SK-N-MC (cell line): ENCODE results near the gene POLR2J.
"Not testable (repeated sequence)": the region's sequence is repeated elsewhere in the genome, so short reads cannot be mapped to it uniquely, and the experiment has no call there.

Source experiments
- DNase-seq: peaks from one replicate; pipeline ENCODE4 v3.0.0-alpha.2; 2011; ENCODE audit warnings: low read depth, low spot score
- H3K27ac ChIP-seq: fragments of 200-600 bp; sonication (generic); 2 replicates; pipeline ENCODE4 v1.5.1; 2016; ENCODE audit warnings: mixed run types
- H3K36me3 ChIP-seq: fragments of 200-600 bp; sonication (generic); 2 replicates; pipeline ENCODE4 v1.6.1; 2017; ENCODE audit warnings: antibody characterized with exemption, low read length, mixed read lengths; ENCODE audit not compliant: insufficient read depth
- H3K4me3 ChIP-seq: fragments of 200-600 bp; sonication (generic); 2 replicates; pipeline ENCODE4 v1.5.1; 2016
- H3K9ac ChIP-seq: fragments of 200-600 bp; sonication (generic); 2 replicates; pipeline ENCODE4 v1.8.0; 2017; ENCODE audit warnings: mixed run types, mixed read lengths; ENCODE audit not compliant: insufficient read length
- H3K9me3 ChIP-seq: fragments of 200-600 bp; sonication (generic); 2 replicates; pipeline ENCODE4 v1.6.1; 2017; ENCODE audit warnings: low read depth, mild to moderate bottlenecking, antibody characterized with exemption, low read length, moderate library complexity, mixed read lengths
- EZH2 ChIP-seq: fragments of 200-600 bp; sonication (generic); IDR thresholded peaks from one replicate; pipeline ENCODE4 v1.6.1; 2017; ENCODE audit warnings: antibody characterized with exemption
- FOXP2 ChIP-seq: optimal IDR thresholded peaks from 2 replicates; pipeline ENCODE3; 2011; ENCODE audit warnings: mild to moderate bottlenecking, moderate library complexity; ENCODE audit not compliant: insufficient read depth; ENCODE audit errors: extremely low read length, control extremely low read depth
- POLR2AphosphoS5 ChIP-seq: IDR thresholded peaks from 2 replicates; pipeline ENCODE4 v1.6.1; 2012; ENCODE audit warnings: mild to moderate bottlenecking, low read depth, low read length, borderline replicate concordance

POLR2J gene

DNA sequence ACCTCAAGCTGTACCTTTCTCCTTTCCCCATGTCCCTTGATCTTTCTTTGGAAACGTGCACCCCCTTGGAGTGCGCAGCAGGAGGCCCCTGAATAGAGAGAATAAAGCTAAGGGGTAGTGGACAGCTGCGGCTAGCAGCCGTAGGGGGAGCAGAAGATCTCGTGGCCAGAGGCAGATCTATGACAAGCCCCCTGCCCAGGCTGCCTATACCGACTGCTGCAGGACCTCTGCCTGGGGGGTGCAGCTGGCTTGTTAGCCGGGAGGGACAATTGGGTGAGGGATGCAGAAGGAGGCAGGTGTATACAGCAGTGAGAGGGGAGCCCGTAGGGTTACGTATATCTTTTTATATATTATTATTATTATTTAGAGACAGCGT is 475 bp upstream of the POLR2J start:
- H3K4me3 ChIP-seq, H3K36me3 ChIP-seq, H3K9ac ChIP-seq, H3K27ac ChIP-seq, DNase-seq, H3K9me3 ChIP-seq: not testable (repeated sequence)

DNA sequence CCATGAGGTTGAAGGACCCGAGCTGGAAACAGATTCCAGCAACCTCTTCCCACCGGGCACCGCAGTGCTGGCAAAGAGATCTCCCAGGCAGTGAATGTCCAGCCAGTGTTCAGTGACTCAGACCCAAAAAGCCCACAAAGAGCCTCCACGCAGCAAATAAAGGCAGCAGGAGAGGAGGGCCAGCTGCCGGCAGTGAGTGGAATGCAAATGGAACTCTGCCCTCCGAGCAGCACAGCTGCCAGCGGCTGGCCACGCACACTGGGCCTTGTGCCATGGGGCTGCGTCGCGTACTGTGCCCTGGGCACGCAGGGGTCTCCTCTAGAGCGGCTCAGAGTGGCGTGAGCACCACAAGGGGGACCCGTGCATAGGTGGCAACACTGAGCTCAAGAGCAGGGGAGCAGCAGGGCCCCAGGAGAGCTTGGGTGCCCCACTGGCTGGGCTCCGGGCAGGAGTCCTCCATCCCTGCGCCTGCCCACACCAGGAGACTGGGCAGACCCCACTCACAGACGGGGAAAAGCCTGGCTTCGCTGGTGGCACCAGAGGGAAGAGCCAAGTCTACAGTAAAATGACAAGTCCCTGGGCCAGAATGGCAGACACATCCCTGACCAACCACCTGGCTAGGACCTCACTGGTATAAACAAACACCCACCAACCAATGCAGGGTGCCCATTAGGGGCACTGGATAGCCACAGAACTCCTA is 3.8 kb downstream of the POLR2J start:
- H3K9me3 ChIP-seq, H3K4me3 ChIP-seq, H3K27ac ChIP-seq, DNase-seq, H3K9ac ChIP-seq: not testable (repeated sequence)
- peaks cover 13% of the 10 kb centered on the region; the same call in 1 of the 2 replicates for H3K36me3 ChIP-seq

DNA sequence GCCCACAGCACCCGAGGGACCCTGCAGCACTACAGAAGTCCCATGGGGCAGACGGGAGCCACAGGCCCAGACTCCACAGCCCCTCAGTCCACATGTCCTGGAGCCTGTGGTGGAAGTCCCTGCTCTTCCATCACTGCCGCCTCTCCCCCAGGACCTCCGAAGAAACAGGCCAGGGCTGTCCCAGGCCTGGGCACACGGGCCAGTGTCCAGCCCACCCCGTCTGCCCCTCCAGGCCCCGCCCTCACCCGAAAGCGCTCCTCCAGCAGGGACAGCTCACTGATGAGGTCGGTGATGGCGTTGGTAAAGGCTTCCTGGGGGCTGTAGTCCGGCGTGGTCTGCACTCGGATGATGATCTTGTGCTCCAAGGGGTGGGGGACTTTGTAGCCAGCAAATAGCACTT is 4.6 kb downstream of the POLR2J start:
- H3K9me3 ChIP-seq, H3K4me3 ChIP-seq, H3K9ac ChIP-seq, DNase-seq, H3K27ac ChIP-seq: not testable (repeated sequence)
- H3K36me3 ChIP-seq = peaks cover 13% of the 10 kb centered on the region; the same call in 1 of the 2 replicates

DNA sequence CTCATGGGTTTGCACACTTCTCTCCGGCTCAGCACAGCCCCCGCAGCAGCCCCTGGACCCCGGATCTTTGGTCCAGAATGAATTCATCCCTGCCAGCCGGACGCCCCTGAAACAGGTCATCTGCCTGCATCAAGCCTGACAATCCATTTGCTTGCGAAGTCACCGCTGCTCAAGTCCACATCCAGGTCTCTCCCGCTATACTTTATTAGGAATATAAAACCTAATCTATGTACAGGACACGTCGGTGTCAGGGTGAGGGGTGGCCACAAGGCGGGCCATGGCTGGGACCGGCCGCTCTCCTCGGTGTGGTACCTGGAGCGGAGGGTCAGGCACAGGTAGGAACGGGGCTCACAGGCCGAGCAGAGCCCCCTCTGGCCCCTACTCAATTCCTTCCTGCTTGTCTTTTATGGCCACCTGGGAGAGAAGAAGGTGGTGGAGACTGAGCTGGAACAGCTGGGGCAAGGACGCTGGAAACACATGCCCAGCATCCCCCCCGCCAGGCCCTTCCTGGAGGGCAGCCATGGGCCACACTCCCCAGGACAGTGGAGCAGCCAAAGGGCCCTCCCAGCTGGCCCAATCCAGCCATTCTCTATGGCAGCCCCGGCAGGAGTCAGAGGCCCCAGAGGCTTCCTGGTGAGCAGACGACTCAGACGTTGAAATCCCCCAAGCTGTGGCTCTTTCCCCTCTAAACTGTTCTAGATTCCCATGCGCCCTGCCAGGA is 5.3 kb downstream of the POLR2J start:
- no peak overlapping the region for H3K9ac ChIP-seq
- peaks cover 13% of the 10 kb centered on the region; the same call in 1 of the 2 replicates for H3K36me3 ChIP-seq
- no peak overlapping the region for H3K27ac ChIP-seq
- H3K4me3 ChIP-seq = no peak overlapping the region
- H3K9me3 ChIP-seq = no peaks in the 10 kb centered on the region
- no peak for DNase-seq
- TF ChIP-seq POLR2AphosphoS5 (no peak), FOXP2 (no peak), EZH2 (no peak)

DNA sequence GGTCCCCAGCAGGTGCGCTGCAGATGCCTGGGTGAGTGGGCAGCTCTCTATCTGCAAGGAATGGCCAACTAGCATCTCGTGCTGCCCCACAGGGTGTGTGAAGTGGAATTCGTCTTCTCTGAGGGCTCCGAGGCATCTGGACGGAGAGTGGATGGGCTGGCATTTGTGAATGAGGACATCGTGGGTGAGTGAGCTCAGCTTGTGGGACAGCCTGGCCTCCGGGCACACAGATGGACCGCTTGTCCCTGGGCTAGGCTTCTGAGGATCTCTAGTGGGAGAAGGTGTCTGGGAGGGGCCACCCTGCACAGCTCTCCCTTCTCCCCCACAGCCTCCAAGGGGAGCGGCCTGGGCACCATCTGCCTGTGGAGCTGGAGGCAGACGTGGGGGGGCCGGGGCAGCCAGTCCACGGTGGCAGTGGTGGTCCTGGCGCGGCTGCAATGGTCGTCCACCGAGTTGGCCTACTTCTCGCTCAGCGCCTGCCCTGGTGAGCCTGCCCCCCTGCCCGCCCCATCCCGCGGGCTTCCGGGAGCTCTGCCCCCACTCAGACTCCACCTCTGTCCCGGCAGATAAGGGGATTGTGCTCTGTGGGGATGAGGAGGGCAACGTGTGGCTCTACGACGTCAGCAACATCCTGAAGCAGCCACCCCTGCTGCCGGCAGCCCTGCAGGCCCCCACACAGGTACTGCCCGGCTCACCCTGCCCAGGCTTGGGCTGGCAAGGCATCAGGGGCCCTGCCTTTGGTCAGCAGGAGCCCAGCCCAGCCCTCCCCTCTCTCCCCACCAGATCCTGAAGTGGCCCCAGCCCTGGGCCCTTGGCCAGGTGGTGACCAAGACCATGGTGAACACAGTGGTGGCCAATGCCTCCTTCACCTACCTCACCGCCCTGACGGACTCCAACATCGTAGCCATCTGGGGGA is 6.3 kb downstream of the POLR2J start:
- TF ChIP-seq POLR2AphosphoS5 (no peak; the same call in 1 of the 2 replicates), FOXP2 (no peak), EZH2 (no peak)
- Histone ChIP-seq H3K4me3 (no peak overlapping the region), H3K9ac (no peak overlapping the region), H3K27ac (no peak overlapping the region), H3K36me3 (peaks cover 13% of the 10 kb centered on the region; the same call in 1 of the 2 replicates), H3K9me3 (no peaks in the 10 kb centered on the region)
- DNase-seq = no peak

DNA sequence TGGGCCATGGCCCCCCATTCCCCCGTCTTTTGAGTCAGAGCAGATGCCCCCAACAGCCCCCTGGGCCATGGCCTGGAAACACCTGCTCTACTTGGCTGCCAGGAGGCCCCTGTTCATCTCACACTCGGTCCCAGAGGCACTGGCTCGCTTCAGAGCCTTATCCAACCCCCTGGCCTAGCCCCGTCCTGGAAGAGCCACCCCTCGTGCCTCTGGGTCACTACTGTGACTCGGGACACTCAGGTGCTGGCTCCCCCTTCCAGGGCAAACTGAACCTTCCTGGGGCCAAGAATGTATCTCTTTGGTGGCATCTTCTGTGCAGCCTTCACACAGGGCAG is 7.0 kb downstream of the POLR2J start:
- TF ChIP-seq EZH2 (no peak), FOXP2 (no peak), POLR2AphosphoS5 (no peak; the same call in 1 of the 2 replicates)
- Histone ChIP-seq H3K4me3 (no peak overlapping the region), H3K27ac (no peak overlapping the region), H3K36me3 (peaks cover 13% of the 10 kb centered on the region; the same call in 1 of the 2 replicates), H3K9ac (no peak overlapping the region), H3K9me3 (no peaks in the 10 kb centered on the region)
- no peak for DNase-seq

DNA sequence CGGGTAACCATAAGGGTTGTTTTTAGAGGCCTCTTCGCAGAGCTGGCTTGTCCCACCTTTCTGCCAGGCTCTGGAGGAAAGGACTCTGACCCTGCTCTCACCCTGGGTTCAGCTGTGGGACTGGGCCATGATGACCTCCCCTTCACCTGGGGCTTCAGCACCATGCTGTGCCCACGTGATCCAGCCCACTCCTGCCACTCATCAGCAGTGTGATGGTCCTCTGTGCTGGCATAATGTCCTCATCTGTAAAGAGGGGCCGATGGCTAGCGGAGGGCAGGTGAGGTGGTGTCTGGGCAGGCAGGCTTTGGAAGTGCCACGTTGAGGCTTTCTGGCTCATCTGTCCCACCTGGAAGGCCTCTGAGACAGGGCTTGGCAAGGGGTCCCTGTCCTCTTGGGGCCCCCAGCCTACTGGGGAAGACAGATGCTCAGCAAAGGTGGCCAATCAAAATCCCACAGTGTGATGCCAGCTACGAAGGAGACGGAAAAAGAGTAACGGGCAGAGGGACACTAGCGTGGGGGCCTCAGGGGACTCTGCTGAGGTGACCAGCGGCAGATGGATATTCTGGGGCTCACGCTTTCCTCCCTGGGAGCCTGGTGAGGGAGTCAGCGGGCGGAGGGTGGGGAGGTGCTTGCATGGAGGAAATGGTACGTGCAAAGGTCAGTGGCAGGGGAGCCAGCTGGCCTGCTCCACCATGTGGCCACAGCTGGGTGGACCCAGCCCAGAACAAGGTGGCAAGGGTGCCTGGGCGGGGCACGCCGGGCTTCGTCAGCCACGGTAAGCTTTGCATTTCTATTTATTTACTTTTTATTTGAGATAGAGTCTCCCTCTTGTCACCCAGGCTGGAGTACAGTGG is 8.5 kb downstream of the POLR2J start:
- TF ChIP-seq POLR2AphosphoS5 = no peak
- no peak for TF ChIP-seq FOXP2
- TF ChIP-seq EZH2 = no peak
- Histone ChIP-seq H3K9ac (no peak overlapping the region), H3K9me3 (no peaks in the 10 kb centered on the region), H3K27ac (no peak overlapping the region), H3K36me3 (peaks cover 13% of the 10 kb centered on the region; the same call in 1 of the 2 replicates), H3K4me3 (no peak overlapping the region)
- DNase-seq = no peak

DNA sequence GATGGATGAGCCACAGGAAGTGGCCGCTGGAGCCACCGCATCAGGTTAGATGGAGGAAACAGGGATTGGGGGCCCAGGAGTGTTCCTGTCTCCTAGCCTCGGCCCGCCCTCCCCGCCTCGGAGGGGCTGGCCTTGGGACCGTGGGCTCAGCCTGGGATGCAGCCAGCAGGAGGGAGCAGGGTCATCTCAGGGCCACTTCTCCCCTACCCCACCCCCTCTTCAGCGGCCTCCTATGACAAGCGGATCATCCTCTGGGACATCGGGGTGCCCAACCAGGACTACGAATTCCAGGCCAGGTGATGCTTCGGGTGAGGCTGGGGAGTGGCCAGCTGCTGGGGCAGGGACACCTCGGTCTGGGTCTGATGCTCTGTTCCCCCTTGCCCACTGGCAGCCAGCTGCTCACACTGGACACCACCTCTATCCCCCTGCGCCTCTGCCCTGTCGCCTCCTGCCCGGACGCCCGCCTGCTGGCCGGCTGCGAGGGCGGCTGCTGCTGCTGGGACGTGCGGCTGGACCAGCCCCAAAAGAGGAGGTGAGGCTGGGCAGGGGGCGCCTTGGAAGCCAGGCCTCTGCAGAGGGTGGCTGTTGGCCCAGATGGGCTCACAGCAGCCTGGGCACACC is 9.3 kb downstream of the POLR2J start:
- no peaks in the 10 kb centered on the region for H3K9me3 ChIP-seq
- TF ChIP-seq FOXP2 (no peak), EZH2 (no peak), POLR2AphosphoS5 (no peak)
- no peak overlapping the region for H3K9ac ChIP-seq
- H3K27ac ChIP-seq = no peak overlapping the region
- H3K4me3 ChIP-seq = no peak overlapping the region
- peaks cover 13% of the 10 kb centered on the region; the same call in 1 of the 2 replicates for H3K36me3 ChIP-seq
- no peak for DNase-seq
